ENCODE measurements around the gene SYT14.
A peak's percentile ranks its signal among the peaks of the same experiment; 100 is the strongest.

The SYT14 gene

GRCh38 chr1:209926045-209926444 lies 12.0 kb upstream of the SYT14 start:
- Histone ChIP-seq H3K4me3 (peak overlapping the region; percentile 10; the same call in 1 of the 2 replicates), H3K36me3 (ENCODE audit: insufficient read depth, low read length) (no peaks in the 10 kb centered on the region), H3K9me3 (ENCODE audit: low read depth, low read length) (no peaks in the 10 kb centered on the region), H3K27ac (peak overlapping the region; percentile 10; the same call in 1 of the 2 replicates), H3K9ac (ENCODE audit: insufficient read length) (no peak overlapping the region)
- TF ChIP-seq FOXP2 (optimal IDR thresholded peaks at IDR 0.05; ENCODE audit: control extremely low read depth, extremely low read length, insufficient read depth) (no peak), EZH2 (IDR thresholded peaks at IDR 0.05) (no peak), POLR2AphosphoS5 (IDR thresholded peaks at IDR 0.05; ENCODE audit: borderline replicate concordance, low read depth, low read length) (no peak)
- DNase-seq (ENCODE audit: low read depth, low spot score), result peak; percentile 90

- TF ChIP-seq EZH2 (IDR thresholded peaks at IDR 0.05) (no peak), FOXP2 (optimal IDR thresholded peaks at IDR 0.05; ENCODE audit: control extremely low read depth, extremely low read length, insufficient read depth) (no peak), POLR2AphosphoS5 (IDR thresholded peaks at IDR 0.05; ENCODE audit: borderline replicate concordance, low read depth, low read length) (no peak)
- H3K27ac ChIP-seq, result no peak overlapping the region
Observed at GRCh38 chr1:209927466-209927865, 10.6 kb upstream of the SYT14 start.

GRCh38 chr1:209929751-209930150 lies 8.3 kb upstream of the SYT14 start:
- TF ChIP-seq POLR2AphosphoS5 (IDR thresholded peaks at IDR 0.05; ENCODE audit: borderline replicate concordance, low read depth, low read length) (no peak), EZH2 (IDR thresholded peaks at IDR 0.05) (no peak)
- Histone ChIP-seq H3K36me3 (ENCODE audit: insufficient read depth, low read length) (no peaks in the 10 kb centered on the region), H3K4me3 (no peak overlapping the region), H3K27ac (no peak overlapping the region), H3K9ac (ENCODE audit: insufficient read length) (no peak overlapping the region), H3K9me3 (ENCODE audit: low read depth, low read length) (no peaks in the 10 kb centered on the region)
- no peak for DNase-seq (ENCODE audit: low read depth, low spot score)

More at GRCh38 chr1:209927466-209927865, 10.6 kb upstream of the SYT14 start:
- no peaks in the 10 kb centered on the region for H3K9me3 ChIP-seq (ENCODE audit: low read depth, low read length)
- no peaks in the 10 kb centered on the region for H3K36me3 ChIP-seq (ENCODE audit: insufficient read depth, low read length)
- H3K4me3 ChIP-seq, result no peak overlapping the region
- H3K9ac ChIP-seq (ENCODE audit: insufficient read length), result no peak overlapping the region
- DNase-seq (ENCODE audit: low read depth, low spot score), result no peak

GRCh38 chr1:209931141-209931540 lies 6.9 kb upstream of the SYT14 start:
- Histone ChIP-seq H3K9ac (ENCODE audit: insufficient read length) (no peak overlapping the region), H3K36me3 (ENCODE audit: insufficient read depth, low read length) (no peaks in the 10 kb centered on the region), H3K9me3 (ENCODE audit: low read depth, low read length) (no peaks in the 10 kb centered on the region), H3K4me3 (no peak overlapping the region), H3K27ac (no peak overlapping the region)
- no peak for DNase-seq (ENCODE audit: low read depth, low spot score)
- TF ChIP-seq FOXP2 (optimal IDR thresholded peaks at IDR 0.05; ENCODE audit: control extremely low read depth, extremely low read length, insufficient read depth) (no peak), POLR2AphosphoS5 (IDR thresholded peaks at IDR 0.05; ENCODE audit: borderline replicate concordance, low read depth, low read length) (no peak), EZH2 (IDR thresholded peaks at IDR 0.05) (no peak)

GRCh38 chr1:209936125-209936524 lies 1.9 kb upstream of the SYT14 start:
- H3K36me3 ChIP-seq (ENCODE audit: insufficient read depth, low read length), result no peaks in the 10 kb centered on the region
- no peaks in the 10 kb centered on the region for H3K9me3 ChIP-seq (ENCODE audit: low read depth, low read length)
- H3K9ac ChIP-seq (ENCODE audit: insufficient read length), result no peak overlapping the region
- TF ChIP-seq POLR2AphosphoS5 (IDR thresholded peaks at IDR 0.05; ENCODE audit: borderline replicate concordance, low read depth, low read length), result no peak
- TF ChIP-seq FOXP2 (optimal IDR thresholded peaks at IDR 0.05; ENCODE audit: control extremely low read depth, extremely low read length, insufficient read depth), result no peak
- no peak for TF ChIP-seq EZH2 (IDR thresholded peaks at IDR 0.05)
- H3K4me3 ChIP-seq, result no peak overlapping the region
- H3K27ac ChIP-seq, result no peak overlapping the region
- DNase-seq (ENCODE audit: low read depth, low spot score), result no peak

- no peak overlapping the region for H3K27ac ChIP-seq
- no peaks in the 10 kb centered on the region for H3K36me3 ChIP-seq (ENCODE audit: insufficient read depth, low read length)
- no peak for TF ChIP-seq POLR2AphosphoS5 (IDR thresholded peaks at IDR 0.05; ENCODE audit: borderline replicate concordance, low read depth, low read length)
- no peaks in the 10 kb centered on the region for H3K9me3 ChIP-seq (ENCODE audit: low read depth, low read length)
- H3K9ac ChIP-seq (ENCODE audit: insufficient read length), result no peak overlapping the region
- no peak overlapping the region for H3K4me3 ChIP-seq
- no peak for DNase-seq (ENCODE audit: low read depth, low spot score)
Observed at GRCh38 chr1:209945377-209945776, 7.4 kb downstream of the SYT14 start.

GRCh38 chr1:209948155-209948554 lies 10.1 kb downstream of the SYT14 start:
- no peak overlapping the region for H3K27ac ChIP-seq
- H3K4me3 ChIP-seq, result no peak overlapping the region
- no peaks in the 10 kb centered on the region for H3K9me3 ChIP-seq (ENCODE audit: low read depth, low read length)
- TF ChIP-seq POLR2AphosphoS5 (IDR thresholded peaks at IDR 0.05; ENCODE audit: borderline replicate concordance, low read depth, low read length), result no peak
- TF ChIP-seq EZH2 (IDR thresholded peaks at IDR 0.05), result no peak
- no peak for DNase-seq (ENCODE audit: low read depth, low spot score)
- H3K36me3 ChIP-seq (ENCODE audit: insufficient read depth, low read length), result no peaks in the 10 kb centered on the region
- no peak overlapping the region for H3K9ac ChIP-seq (ENCODE audit: insufficient read length)

GRCh38 chr1:209956116-209956515 lies 18.1 kb downstream of the SYT14 start:
- H3K9me3 ChIP-seq (ENCODE audit: low read depth, low read length), result no peaks in the 10 kb centered on the region
- H3K36me3 ChIP-seq (ENCODE audit: insufficient read depth, low read length), result no peaks in the 10 kb centered on the region
- no peak overlapping the region for H3K4me3 ChIP-seq
- DNase-seq (ENCODE audit: low read depth, low spot score), result no peak
- TF ChIP-seq EZH2 (IDR thresholded peaks at IDR 0.05) (no peak), POLR2AphosphoS5 (IDR thresholded peaks at IDR 0.05; ENCODE audit: borderline replicate concordance, low read depth, low read length) (no peak), FOXP2 (optimal IDR thresholded peaks at IDR 0.05; ENCODE audit: control extremely low read depth, extremely low read length, insufficient read depth) (no peak)
- no peak overlapping the region for H3K27ac ChIP-seq
- no peak overlapping the region for H3K9ac ChIP-seq (ENCODE audit: insufficient read length)

- Histone ChIP-seq H3K9ac (ENCODE audit: insufficient read length) (no peak overlapping the region), H3K27ac (no peak overlapping the region), H3K9me3 (ENCODE audit: low read depth, low read length) (no peaks in the 10 kb centered on the region), H3K36me3 (ENCODE audit: insufficient read depth, low read length) (no peaks in the 10 kb centered on the region), H3K4me3 (no peak overlapping the region)
- no peak for DNase-seq (ENCODE audit: low read depth, low spot score)
- no peak for TF ChIP-seq FOXP2 (optimal IDR thresholded peaks at IDR 0.05; ENCODE audit: control extremely low read depth, extremely low read length, insufficient read depth)
- TF ChIP-seq POLR2AphosphoS5 (IDR thresholded peaks at IDR 0.05; ENCODE audit: borderline replicate concordance, low read depth, low read length), result no peak
- TF ChIP-seq EZH2 (IDR thresholded peaks at IDR 0.05), result no peak
Observed at GRCh38 chr1:209959623-209960022, 21.6 kb downstream of the SYT14 start.

All from SK-N-MC (cell line).